K562 (cell line): Measurements from ENCODE around the gene MEGF11. TPM values are rescaled to one million over a fixed set of nuclear protein-coding genes. Genes with fewer than 3 reads are reported as not detected.

ENCODE experiments used
- ARNT ChIP-seq, 2 experiments: fragments of 450-650 bp; IDR thresholded peaks; 2 replicates each; pipeline ENCODE4 v1.6.1; 2016; ENCODE audit warnings: mild to moderate bottlenecking in 1 of 2
- CEBPB ChIP-seq: fragments of 450-650 bp; IDR thresholded peaks from 2 replicates; pipeline ENCODE4 v1.6.1; 2016; ENCODE audit warnings: missing genetic modification characterization, missing compliant biosample characterization
- DACH1 ChIP-seq: fragments of 450-650 bp; IDR thresholded peaks from 2 replicates; pipeline ENCODE4 v1.6.1; 2018; ENCODE audit not compliant: partially characterized antibody
- ELF4 ChIP-seq: fragments of 450-650 bp; formaldehyde crosslinking; IDR thresholded peaks from 2 replicates; pipeline ENCODE4 v1.4.0; 2022; ENCODE audit warnings: missing genetic modification characterization
- FOXA1 ChIP-seq: fragments of 450-650 bp; IDR thresholded peaks from 2 replicates; pipeline ENCODE4 v1.6.1; 2016; ENCODE audit warnings: mild to moderate bottlenecking, borderline replicate concordance
- HDAC2 ChIP-seq: fragments of 450-650 bp; IDR thresholded peaks from 2 replicates; pipeline ENCODE4 v1.6.1; 2016; ENCODE audit warnings: mild to moderate bottlenecking
- MAFG ChIP-seq: fragments of 450-650 bp; conservative IDR thresholded peaks from 2 replicates; pipeline ENCODE4 v1.6.1; 2016; ENCODE audit warnings: missing genetic modification characterization, missing compliant biosample characterization
- NCOA6 ChIP-seq: fragments of 450-650 bp; IDR thresholded peaks from 2 replicates; pipeline ENCODE4 v1.6.1; 2017; ENCODE audit warnings: mild to moderate bottlenecking
- NELFE ChIP-seq: IDR thresholded peaks from 2 replicates; pipeline ENCODE4 v1.6.1; 2011; ENCODE audit warnings: mild to moderate bottlenecking; ENCODE audit not compliant: insufficient read depth, insufficient read length
- NR1H2 ChIP-seq: sonication (generic); formaldehyde crosslinking; IDR thresholded peaks from 2 replicates; pipeline ENCODE4 v1.4.0; 2020; ENCODE audit warnings: mild to moderate bottlenecking, missing genetic modification reagents
- NRF1 ChIP-seq, 2 experiments: fragments of 450-650 bp; IDR thresholded peaks in 1 of 2; conservative IDR thresholded peaks in 1 of 2; 2 replicates each; pipeline ENCODE4 v1.6.1; 2014; ENCODE audit warnings: mild to moderate bottlenecking in 2 of 2
- POLR2AphosphoS2 ChIP-seq: IDR thresholded peaks from 2 replicates; pipeline ENCODE4 v1.6.1; 2012; ENCODE audit warnings: low read length, improper control_type of control experiment
- POLR3G ChIP-seq: IDR thresholded peaks from 2 replicates; pipeline ENCODE4 v1.6.1; 2011; ENCODE audit not compliant: insufficient read length, insufficient replicate concordance; ENCODE audit errors: extremely low read depth
- PRPF4 ChIP-seq: fragments of 200-400 bp; formaldehyde crosslinking; IDR thresholded peaks from one replicate; pipeline ENCODE4 v1.6.1; 2017; ENCODE audit warnings: low read length, low read depth, mild to moderate bottlenecking; ENCODE audit not compliant: insufficient read depth, poor library complexity, severe bottlenecking
- SETDB1 ChIP-seq: IDR thresholded peaks from one replicate; pipeline ENCODE4 v1.6.1; 2012; ENCODE audit warnings: low read length, control low read depth, inconsistent platforms
- ZC3H8 ChIP-seq: fragments of 450-650 bp; IDR thresholded peaks from 2 replicates; pipeline ENCODE4 v1.6.1; 2017
- polyA plus RNA-seq, 8 experiments: library from polyadenylated mRNA; depleted of rRNA in 4 of 8; stranded (reverse) in 5 of 8; unstranded in 3 of 8; fragments of >200 nt; fragmentation: Nextera tagmentation in 2 of 8; fragmentation: Illumina TruSeq in 1 of 8; extraction: Ambion mirVana in 2 of 8; extraction: Trizol in 1 of 8; gene quantifications; 2 replicates each; pipeline versions ENCODE4 v1.2.1 to v1.2.3, GENCODE V29; 2011 to 2014; ENCODE audit warnings: inconsistent platforms in 1 of 8, missing spikeins in 1 of 8
- total RNA-seq, 7 experiments: library from RNA; depleted of rRNA in 6 of 7; stranded (reverse); fragments of >200 nt in 6 of 7; fragmentation: Illumina TruSeq in 2 of 7; extraction: Trizol in 2 of 7; gene quantifications; 2 replicates each; pipeline versions ENCODE4 v1.2.1 to v1.2.3, GENCODE V29; 2011 to 2021; ENCODE audit warnings: low replicate concordance in 1 of 7
- TF ChIP-seq, protein P1 (sequence below): fragments of 250-450 bp; sonication (Bioruptor Pico); IDR thresholded peaks from 2 replicates; pipeline ENCODE4 v1.5.0; 2020; ENCODE audit warnings: mild to moderate bottlenecking, borderline replicate concordance
- TF ChIP-seq, protein P2 (sequence below): fragments of 450-650 bp; IDR thresholded peaks from 2 replicates; pipeline ENCODE4 v1.7.0; 2016; ENCODE audit warnings: borderline replicate concordance
- TF ChIP-seq, protein P3 (sequence below): sonication (generic); formaldehyde crosslinking; IDR thresholded peaks from 2 replicates; pipeline ENCODE4 v1.8.1; 2023; ENCODE audit warnings: mild to moderate bottlenecking, missing genetic modification reagents
- TF ChIP-seq, protein P4 (sequence below): sonication (generic); formaldehyde crosslinking; IDR thresholded peaks from 2 replicates; pipeline ENCODE4 v1.9.0; 2022; ENCODE audit warnings: mild to moderate bottlenecking, missing genetic modification reagents
- TF ChIP-seq, protein P5 (sequence below): fragments of 250-450 bp; sonication (Bioruptor Pico); IDR thresholded peaks from 2 replicates; pipeline ENCODE4 v1.8.0; 2021; ENCODE audit warnings: moderate library complexity, mild to moderate bottlenecking, inconsistent platforms

The MEGF11 gene
- total and polyA plus RNA-seq, 9 of the 15 experiments (the other 6 are each of a cell fraction or from before 2014, with no cell fraction given) = 0.06 to 0.23 (median 0.20) TPM; not detected in 6

DNA sequence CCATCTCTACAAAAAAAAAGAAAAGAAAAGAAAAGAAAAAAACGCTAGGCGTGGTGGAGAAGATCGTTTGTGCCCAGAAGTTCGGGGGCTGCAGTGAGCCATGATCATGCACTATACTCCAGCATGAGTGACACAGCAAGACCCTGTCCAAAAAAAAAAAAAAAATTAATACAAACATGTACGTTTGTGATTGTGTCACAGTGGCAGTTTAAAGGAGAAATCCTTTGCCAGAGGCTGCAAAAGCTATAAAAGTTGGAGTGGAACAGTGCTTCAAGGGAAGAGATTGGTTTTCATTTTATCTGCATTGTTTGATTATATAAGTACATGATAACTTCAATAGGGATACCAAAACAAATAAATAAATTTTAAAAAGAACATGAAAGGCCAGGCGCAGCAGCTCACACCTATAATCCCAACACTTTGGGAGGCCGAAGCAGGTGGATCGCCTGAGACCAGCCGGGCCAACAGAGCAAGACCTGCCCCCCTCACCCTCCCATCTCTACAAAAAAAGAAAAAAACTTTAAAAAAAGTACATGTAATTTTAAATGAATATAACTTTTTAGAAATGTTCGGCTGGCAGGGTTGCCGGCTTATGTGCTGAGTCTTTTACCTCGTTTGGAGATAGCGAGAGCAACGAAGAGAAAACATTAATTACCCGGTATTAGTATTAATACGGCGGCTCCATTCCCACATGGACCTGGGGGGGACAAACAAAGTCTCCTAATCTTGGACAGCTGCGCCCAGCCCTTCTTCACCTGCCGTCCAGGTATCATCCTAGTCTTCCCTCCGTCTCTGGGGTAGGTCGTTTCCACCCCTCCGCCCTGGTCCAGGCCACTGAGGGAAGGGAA, 39.2 kb upstream of the MEGF11 start (continued):
- no peak for TF ChIP-seq NR1H2 (CRISPR knock-in tag)
- no peak for TF ChIP-seq HDAC2
- TF ChIP-seq, protein P1, sequence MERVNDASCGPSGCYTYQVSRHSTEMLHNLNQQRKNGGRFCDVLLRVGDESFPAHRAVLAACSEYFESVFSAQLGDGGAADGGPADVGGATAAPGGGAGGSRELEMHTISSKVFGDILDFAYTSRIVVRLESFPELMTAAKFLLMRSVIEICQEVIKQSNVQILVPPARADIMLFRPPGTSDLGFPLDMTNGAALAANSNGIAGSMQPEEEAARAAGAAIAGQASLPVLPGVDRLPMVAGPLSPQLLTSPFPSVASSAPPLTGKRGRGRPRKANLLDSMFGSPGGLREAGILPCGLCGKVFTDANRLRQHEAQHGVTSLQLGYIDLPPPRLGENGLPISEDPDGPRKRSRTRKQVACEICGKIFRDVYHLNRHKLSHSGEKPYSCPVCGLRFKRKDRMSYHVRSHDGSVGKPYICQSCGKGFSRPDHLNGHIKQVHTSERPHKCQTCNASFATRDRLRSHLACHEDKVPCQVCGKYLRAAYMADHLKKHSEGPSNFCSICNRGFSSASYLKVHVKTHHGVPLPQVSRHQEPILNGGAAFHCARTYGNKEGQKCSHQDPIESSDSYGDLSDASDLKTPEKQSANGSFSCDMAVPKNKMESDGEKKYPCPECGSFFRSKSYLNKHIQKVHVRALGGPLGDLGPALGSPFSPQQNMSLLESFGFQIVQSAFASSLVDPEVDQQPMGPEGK (CRISPR knock-in tag) = no peak
- no peak for TF ChIP-seq NCOA6
- TF ChIP-seq, protein P2, sequence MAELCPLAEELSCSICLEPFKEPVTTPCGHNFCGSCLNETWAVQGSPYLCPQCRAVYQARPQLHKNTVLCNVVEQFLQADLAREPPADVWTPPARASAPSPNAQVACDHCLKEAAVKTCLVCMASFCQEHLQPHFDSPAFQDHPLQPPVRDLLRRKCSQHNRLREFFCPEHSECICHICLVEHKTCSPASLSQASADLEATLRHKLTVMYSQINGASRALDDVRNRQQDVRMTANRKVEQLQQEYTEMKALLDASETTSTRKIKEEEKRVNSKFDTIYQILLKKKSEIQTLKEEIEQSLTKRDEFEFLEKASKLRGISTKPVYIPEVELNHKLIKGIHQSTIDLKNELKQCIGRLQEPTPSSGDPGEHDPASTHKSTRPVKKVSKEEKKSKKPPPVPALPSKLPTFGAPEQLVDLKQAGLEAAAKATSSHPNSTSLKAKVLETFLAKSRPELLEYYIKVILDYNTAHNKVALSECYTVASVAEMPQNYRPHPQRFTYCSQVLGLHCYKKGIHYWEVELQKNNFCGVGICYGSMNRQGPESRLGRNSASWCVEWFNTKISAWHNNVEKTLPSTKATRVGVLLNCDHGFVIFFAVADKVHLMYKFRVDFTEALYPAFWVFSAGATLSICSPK = no peak
- no peak for TF ChIP-seq PRPF4
- TF ChIP-seq POLR3G = no peak
- TF ChIP-seq DACH1 = peak; percentile 63
- TF ChIP-seq FOXA1 = no peak
- TF ChIP-seq SETDB1 = no peak
- no peak for TF ChIP-seq POLR2AphosphoS2
- TF ChIP-seq, protein P3, sequence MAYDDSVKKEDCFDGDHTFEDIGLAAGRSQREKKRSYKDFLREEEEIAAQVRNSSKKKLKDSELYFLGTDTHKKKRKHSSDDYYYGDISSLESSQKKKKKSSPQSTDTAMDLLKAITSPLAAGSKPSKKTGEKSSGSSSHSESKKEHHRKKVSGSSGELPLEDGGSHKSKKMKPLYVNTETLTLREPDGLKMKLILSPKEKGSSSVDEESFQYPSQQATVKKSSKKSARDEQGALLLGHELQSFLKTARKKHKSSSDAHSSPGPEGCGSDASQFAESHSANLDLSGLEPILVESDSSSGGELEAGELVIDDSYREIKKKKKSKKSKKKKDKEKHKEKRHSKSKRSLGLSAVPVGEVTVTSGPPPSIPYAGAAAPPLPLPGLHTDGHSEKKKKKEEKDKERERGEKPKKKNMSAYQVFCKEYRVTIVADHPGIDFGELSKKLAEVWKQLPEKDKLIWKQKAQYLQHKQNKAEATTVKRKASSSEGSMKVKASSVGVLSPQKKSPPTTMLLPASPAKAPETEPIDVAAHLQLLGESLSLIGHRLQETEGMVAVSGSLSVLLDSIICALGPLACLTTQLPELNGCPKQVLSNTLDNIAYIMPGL (CRISPR knock-in tag) = no peak
- TF ChIP-seq, protein P4, sequence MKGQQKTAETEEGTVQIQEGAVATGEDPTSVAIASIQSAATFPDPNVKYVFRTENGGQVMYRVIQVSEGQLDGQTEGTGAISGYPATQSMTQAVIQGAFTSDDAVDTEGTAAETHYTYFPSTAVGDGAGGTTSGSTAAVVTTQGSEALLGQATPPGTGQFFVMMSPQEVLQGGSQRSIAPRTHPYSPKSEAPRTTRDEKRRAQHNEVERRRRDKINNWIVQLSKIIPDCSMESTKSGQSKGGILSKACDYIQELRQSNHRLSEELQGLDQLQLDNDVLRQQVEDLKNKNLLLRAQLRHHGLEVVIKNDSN (CRISPR knock-in tag) = no peak
- TF ChIP-seq ZC3H8 = no peak
- TF ChIP-seq MAFG (tag) = 0 out of 2 replicates have a peak, but pooled peaks have one; percentile 5
- no peak for TF ChIP-seq NELFE
- TF ChIP-seq, protein P5, sequence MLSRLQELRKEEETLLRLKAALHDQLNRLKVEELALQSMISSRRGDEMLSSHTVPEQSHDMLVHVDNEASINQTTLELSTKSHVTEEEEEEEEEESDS (CRISPR knock-in tag) = no peak
- TF ChIP-seq CEBPB = no peak
- no peak for TF ChIP-seq NRF1 (conservative IDR thresholded peaks at IDR 0.05 in 1 of 2, IDR thresholded peaks at IDR 0.05 in 1 of 2)
- no peak for TF ChIP-seq ELF4 (CRISPR knock-in tag)
- no peak for TF ChIP-seq ARNT (IDR thresholded peaks at IDR 0.05)
